Ovary (tissue), 3 donors: ENCODE results near the gene GMPR.

ENCODE experiments used
- CTCF ChIP-seq, 3 donors: fragments of 450-650 bp in 2 of 3; fragments of 200-600 bp in 1 of 3; IDR thresholded peaks; one replicate each; pipeline versions ENCODE4 v1.5.1 to v1.8.0; 2016 to 2022; ENCODE audit warnings: antibody characterized with exemption in 3 of 3, mild to moderate bottlenecking in 1 of 3
- POLR2A ChIP-seq: fragments of 450-650 bp; IDR thresholded peaks from one replicate; pipeline ENCODE4 v1.6.1; 2017; ENCODE audit warnings: antibody characterized with exemption, mild to moderate bottlenecking, moderate library complexity
- donor health status: DM: no; HTN: no; CAD: no.

GRCh38 chr6:16227048-16227562 is 11.3 kb upstream of the GMPR start:
- TF ChIP-seq CTCF (IDR thresholded peaks at IDR 0.05) (no peak), POLR2A (no peak)
